M059J (cell line): ENCODE data around the gene LBR. TPM values are rescaled to one million over a fixed set of nuclear protein-coding genes. Genes with fewer than 3 reads are reported as not detected.

Source experiments
- DNase-seq: peaks from one replicate; pipeline ENCODE4 v3.0.0-alpha.2; 2012; ENCODE audit warnings: low read depth
- total RNA-seq: library from RNA; depleted of rRNA; stranded (reverse); fragments of >200 nt; shearing (Covaris generic); gene quantifications from 2 replicates; pipeline ENCODE4 v1.2.3, GENCODE V29; 2014; rRNA removed

The LBR gene
- total RNA-seq, 1 experiment from 2014 or later: 57.1 TPM

DNA sequence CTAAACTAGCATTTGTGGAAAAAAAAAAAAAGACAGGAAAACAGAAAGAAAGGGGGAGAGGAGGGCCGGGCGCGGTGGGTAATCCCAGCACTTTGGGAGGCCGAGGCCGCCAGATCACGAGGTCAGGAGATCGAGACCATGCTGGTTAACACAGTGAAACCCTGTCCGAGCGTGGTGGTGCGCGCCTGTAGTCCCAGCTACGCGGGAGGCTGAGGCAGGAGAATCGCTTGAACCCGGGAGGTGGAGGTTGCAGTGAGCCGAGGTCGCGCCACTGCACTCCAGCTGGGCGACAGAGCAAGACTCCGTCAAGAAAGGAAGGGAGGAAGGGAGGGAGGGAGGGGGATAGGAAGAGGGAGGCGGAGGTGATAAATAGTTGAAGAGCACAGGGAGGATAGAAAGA lies 54.7 kb downstream of the LBR start:
- DNase-seq: no peak

GRCh38 chr1:225371366-225372010 lies 56.4 kb downstream of the LBR start:
- DNase-seq: no peak

DNA sequence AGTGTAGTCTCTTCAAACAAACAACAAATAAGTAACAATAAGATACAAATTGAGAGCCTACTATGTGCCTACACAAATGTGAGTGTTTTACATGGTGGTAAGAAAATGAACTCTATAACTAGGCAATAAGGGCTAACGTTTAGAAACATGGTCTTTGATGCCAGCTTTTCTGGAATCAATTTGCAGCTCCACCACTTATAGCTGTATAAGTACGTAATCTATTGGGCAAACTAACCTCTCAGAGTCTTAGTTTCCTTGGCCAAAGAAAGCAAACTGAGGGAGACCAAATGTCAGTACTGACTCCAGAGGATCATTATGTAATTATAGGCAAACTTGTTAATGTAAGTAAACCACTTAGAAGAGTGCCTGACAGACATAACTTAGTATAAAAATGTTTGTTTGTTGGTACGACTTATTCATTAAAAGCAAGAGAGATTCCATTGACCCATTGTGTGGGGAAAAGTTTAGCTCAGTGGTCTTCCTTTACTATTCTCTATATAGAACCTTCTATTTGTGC lies 59.7 kb downstream of the LBR start:
- no peak for DNase-seq

DNA sequence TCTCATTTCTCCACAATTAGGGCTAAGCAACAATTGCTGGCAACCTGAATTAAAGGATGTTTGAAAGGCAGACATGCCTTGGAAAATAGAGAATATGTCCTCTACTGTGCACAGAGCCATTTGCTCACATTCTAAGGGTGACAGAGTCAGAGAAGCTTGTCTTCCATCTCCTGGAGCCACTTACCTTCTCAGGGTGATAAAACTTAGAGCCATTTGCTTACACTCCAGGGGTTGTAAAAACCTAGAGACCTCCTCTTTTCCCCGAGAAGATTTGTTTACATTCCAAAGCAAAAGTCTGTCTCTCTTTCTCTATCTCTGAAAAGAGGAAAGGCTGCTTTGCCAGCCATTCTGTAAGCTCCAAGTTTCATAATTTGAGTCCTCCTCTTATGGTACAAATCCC lies 61.3 kb downstream of the LBR start:
- DNase-seq: no peak

DNA sequence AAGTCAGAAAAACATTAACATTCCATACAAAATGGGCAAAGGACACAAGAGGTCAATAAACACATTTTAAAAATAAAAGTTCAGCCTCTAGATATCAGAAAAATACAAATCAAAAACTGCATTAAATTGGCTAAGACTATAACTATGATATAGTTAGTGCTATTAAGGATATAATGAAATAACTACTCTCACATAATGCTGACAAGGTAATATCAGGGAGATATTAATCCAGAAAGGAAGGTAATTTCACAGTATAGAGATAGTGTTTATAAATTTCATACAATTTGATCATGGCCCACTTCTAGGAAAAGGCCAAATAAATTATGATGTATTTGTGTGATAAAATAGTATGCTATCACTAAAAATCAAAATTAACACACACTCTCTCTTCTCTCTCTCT lies 61.8 kb downstream of the LBR start:
- DNase-seq: no peak

GRCh38 chr1:225364439-225364838 lies 63.4 kb downstream of the LBR start:
- DNase-seq: no peak

GRCh38 chr1:225362805-225363204 lies 65.0 kb downstream of the LBR start:
- DNase-seq: no peak

DNA sequence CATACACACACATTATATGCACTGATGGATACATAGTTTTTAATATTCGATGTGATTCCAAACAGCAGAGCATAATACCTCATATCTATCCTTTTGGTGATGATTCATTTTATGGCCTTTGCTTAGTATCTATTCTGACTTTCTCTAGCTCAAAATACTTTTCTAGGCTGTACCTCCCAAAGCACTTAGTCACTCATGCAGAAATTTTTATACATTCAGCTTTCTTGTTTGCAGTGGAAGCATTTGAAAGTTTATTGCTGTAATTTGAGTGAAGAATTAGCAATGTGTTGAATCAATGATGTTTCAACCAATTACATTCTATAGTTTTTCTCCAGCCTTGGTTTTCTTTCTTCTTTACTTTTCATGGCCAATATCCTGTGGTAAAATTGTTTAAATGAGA lies 66.7 kb downstream of the LBR start:
- DNase-seq: no peak

DNA sequence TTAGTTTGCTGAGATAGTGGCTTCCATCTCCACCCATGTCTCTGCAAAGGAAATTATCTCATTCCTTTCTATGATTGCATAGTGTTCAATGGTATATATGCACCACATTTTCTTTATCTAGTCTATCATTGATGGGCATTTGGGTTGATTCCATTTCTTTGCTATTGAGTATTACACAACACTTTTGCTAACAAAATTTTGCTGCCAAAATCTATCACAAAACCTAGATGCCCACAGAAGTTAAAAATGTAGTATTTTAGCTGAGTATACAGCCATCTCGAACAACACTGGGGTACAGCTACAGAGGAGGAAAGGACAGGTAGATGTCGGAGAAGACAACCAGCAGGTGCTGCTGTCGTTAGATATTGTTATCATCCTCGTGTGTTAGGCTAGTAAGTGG lies 67.7 kb downstream of the LBR start:
- DNase-seq: no peak

DNA sequence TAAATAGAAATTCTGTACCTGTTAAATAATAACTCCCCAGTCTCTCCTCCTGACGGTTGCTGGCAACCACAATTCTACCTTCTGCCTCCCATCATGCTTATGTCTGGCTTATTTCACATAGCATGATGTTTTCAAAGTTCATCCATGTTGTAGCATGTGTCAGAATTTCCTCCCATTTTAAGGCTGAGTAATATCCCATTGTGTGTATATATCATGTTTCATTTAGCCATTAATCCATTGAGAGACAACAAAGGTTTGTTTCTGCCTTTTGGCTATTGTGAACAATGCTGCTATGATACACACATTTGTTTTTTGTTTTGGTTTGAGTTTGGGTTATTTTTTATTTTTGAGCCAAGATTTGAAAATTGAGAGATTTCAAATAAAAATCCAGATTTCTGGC lies 72.0 kb downstream of the LBR start:
- DNase-seq: no peak

DNA sequence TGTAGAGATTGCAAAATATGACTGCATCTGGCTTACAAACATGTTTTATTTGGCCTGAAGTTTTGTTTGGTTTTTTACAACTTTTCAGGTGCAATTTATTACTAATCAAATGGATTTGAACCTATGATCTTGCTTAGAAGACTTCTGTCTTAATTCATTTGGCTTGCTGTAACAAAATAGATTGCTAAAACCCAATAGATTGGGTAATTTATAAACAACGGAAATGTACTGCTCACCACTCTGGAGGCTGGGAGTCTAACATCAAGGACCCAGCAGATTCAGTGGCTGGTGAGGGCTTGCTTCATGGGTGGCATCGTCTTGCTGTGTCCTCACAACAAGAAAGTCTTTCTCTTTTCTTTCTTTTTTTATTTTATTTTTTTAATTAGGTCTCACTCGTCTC lies 72.9 kb downstream of the LBR start:
- DNase-seq: no peak

Other genes with a start within 250 kb of the LBR start
- 69.5 and 71.7 TPM in 2 replicates for gene ENAH, start 225.1 kb upstream of the LBR start, total RNA-seq